Astrocyte (in vitro differentiated cells and primary cell): ENCODE measurements around the gene GRIK3. TPM values are rescaled to one million over a fixed set of nuclear protein-coding genes. Genes with fewer than 3 reads are reported as not detected.

Source experiments
- DNase-seq: peaks from one replicate; pipeline ENCODE4 v3.0.0-alpha.2; 2010; ENCODE audit warnings: low read depth
- FAIRE-seq: peaks from 2 replicates; lab custom pipeline; 2011; peaks lifted over from hg19 to GRCh38; lab: Jason Lieb, UNC
- H2AFZ ChIP-seq: 2 replicates; pipeline ENCODE4 v1.6.0; 2012; ENCODE audit warnings: low read depth, low read length, inconsistent platforms
- H3K27ac ChIP-seq: 2 replicates; pipeline ENCODE4 v1.5.1; 2011; ENCODE audit warnings: low read depth, low read length, inconsistent platforms
- H3K27me3 ChIP-seq: 2 replicates; pipeline ENCODE4 v1.6.0; 2011; ENCODE audit warnings: low read length, inconsistent platforms; ENCODE audit not compliant: insufficient read depth
- H3K36me3 ChIP-seq: 2 replicates; pipeline ENCODE4 v1.5.1; 2011; ENCODE audit warnings: low read length, inconsistent platforms; ENCODE audit not compliant: insufficient read depth
- H3K4me1 ChIP-seq: 2 replicates; pipeline ENCODE4 v1.5.1; 2011; ENCODE audit warnings: low read length, inconsistent platforms; ENCODE audit not compliant: insufficient read depth
- H3K4me2 ChIP-seq: 2 replicates; pipeline ENCODE4 v1.6.0; 2012; ENCODE audit warnings: low read length, inconsistent platforms
- H3K4me3 ChIP-seq: 2 replicates; pipeline ENCODE4 v1.5.1; 2011; ENCODE audit warnings: low read depth, mild to moderate bottlenecking, low read length, inconsistent platforms; ENCODE audit not compliant: insufficient read depth
- H3K79me2 ChIP-seq: 2 replicates; pipeline ENCODE4 v1.6.0; 2012; ENCODE audit warnings: mild to moderate bottlenecking, low read length, inconsistent platforms; ENCODE audit not compliant: insufficient read depth
- H3K9ac ChIP-seq: 2 replicates; pipeline ENCODE4 v1.6.0; 2012; ENCODE audit warnings: mild to moderate bottlenecking, low read length, inconsistent platforms
- H3K9me3 ChIP-seq: 2 replicates; pipeline ENCODE4 v1.5.1; 2012; ENCODE audit warnings: low read depth, mild to moderate bottlenecking, low read length, inconsistent platforms; ENCODE audit not compliant: insufficient read depth
- H4K20me1 ChIP-seq: 2 replicates; pipeline ENCODE4 v1.6.0; 2012; ENCODE audit warnings: low read length, inconsistent platforms; ENCODE audit not compliant: insufficient read depth
- H3K27ac Mint-ChIP-seq: one replicate; pipeline ENCODE4 v1.8.0; 2021; ENCODE audit warnings: mild to moderate bottlenecking, mixed read lengths; ENCODE audit not compliant: unreplicated experiment
- H3K27me3 Mint-ChIP-seq: one replicate; pipeline ENCODE4 v1.8.0; 2021; ENCODE audit warnings: low read depth, mixed read lengths; ENCODE audit not compliant: unreplicated experiment
- H3K36me3 Mint-ChIP-seq: one replicate; pipeline ENCODE4 v1.8.0; 2021; ENCODE audit warnings: low read depth, mixed read lengths; ENCODE audit not compliant: unreplicated experiment
- H3K4me1 Mint-ChIP-seq: one replicate; pipeline ENCODE4 v1.8.0; 2021; ENCODE audit warnings: low read depth, mixed read lengths; ENCODE audit not compliant: unreplicated experiment
- H3K4me3 Mint-ChIP-seq: one replicate; pipeline ENCODE4 v1.8.0; 2021; ENCODE audit warnings: mild to moderate bottlenecking, moderate library complexity, mixed read lengths; ENCODE audit not compliant: unreplicated experiment
- H3K9me3 Mint-ChIP-seq: one replicate; pipeline ENCODE4 v1.8.0; 2021; ENCODE audit warnings: mild to moderate bottlenecking, mixed read lengths; ENCODE audit not compliant: unreplicated experiment
- EZH2 ChIP-seq: IDR thresholded peaks from 2 replicates; pipeline ENCODE4 v1.6.1; 2012; ENCODE audit warnings: mild to moderate bottlenecking, low read length, inconsistent platforms; ENCODE audit not compliant: insufficient read depth
- total RNA-seq: library from RNA; stranded (reverse); gene quantifications from 2 replicates; pipeline ENCODE4 v1.2.1, GENCODE V29; 2021
- TF ChIP-seq, protein P1 (sequence below): IDR thresholded peaks from 2 replicates; pipeline ENCODE4 v1.5.1; 2011; ENCODE audit warnings: low read depth, mild to moderate bottlenecking, inconsistent platforms, low read length, moderate library complexity; ENCODE audit not compliant: insufficient read depth

The GRIK3 gene
- total RNA-seq, 1 donor from 2014 or later: 0.16 TPM

DNA sequence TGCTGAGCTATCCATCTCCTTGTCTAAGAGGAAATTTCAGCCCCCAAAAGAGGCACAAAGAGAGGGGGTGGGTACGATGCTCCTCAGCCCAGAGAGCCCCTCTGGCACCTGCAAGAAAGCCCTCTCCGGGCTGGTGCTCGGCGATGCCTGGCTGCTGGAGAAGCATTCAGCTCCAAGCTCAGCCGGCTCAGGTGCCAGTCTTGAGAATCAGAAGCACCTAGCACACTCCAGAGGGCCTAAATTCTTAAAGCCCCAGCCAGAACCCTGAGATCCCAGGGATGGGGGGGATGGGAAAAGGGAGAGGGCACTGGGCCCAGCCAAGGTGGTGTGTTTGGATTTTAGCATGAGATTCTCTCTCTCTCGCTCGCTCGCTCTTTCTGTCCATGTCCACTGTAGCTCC is 2.9 kb downstream of the GRIK3 start:
- Histone ChIP-seq H4K20me1 (no peaks in the 10 kb centered on the region), H3K27ac (no peak overlapping the region), H3K27me3 (peaks cover 43% of the 10 kb centered on the region), H3K79me2 (no peaks in the 10 kb centered on the region), H3K36me3 (no peaks in the 10 kb centered on the region), H3K9me3 (no peaks in the 10 kb centered on the region), H3K9ac (no peak overlapping the region), H2AFZ (no peak overlapping the region), H3K4me1 (no peaks in the 10 kb centered on the region), H3K4me3 (no peak overlapping the region), H3K4me2 (no peak overlapping the region)
- H3K27ac Mint-ChIP-seq: no peak overlapping the region
- FAIRE-seq: no peak
- H3K4me3 Mint-ChIP-seq: no peak overlapping the region
- H3K4me1 Mint-ChIP-seq: peaks cover 3% of the 10 kb centered on the region
- no peak for TF ChIP-seq EZH2
- TF ChIP-seq, protein P1, sequence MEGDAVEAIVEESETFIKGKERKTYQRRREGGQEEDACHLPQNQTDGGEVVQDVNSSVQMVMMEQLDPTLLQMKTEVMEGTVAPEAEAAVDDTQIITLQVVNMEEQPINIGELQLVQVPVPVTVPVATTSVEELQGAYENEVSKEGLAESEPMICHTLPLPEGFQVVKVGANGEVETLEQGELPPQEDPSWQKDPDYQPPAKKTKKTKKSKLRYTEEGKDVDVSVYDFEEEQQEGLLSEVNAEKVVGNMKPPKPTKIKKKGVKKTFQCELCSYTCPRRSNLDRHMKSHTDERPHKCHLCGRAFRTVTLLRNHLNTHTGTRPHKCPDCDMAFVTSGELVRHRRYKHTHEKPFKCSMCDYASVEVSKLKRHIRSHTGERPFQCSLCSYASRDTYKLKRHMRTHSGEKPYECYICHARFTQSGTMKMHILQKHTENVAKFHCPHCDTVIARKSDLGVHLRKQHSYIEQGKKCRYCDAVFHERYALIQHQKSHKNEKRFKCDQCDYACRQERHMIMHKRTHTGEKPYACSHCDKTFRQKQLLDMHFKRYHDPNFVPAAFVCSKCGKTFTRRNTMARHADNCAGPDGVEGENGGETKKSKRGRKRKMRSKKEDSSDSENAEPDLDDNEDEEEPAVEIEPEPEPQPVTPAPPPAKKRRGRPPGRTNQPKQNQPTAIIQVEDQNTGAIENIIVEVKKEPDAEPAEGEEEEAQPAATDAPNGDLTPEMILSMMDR: no peak
- H3K36me3 Mint-ChIP-seq: no peaks in the 10 kb centered on the region
- peaks cover 81% of the 10 kb centered on the region for H3K27me3 Mint-ChIP-seq
- H3K9me3 Mint-ChIP-seq: no peaks in the 10 kb centered on the region
- DNase-seq: no peak

GRCh38 chr1:37028981-37029617 is 5.2 kb downstream of the GRIK3 start:
- Histone ChIP-seq H3K9ac (no peak overlapping the region), H4K20me1 (no peaks in the 10 kb centered on the region), H3K27ac (no peak overlapping the region), H3K79me2 (no peaks in the 10 kb centered on the region), H3K4me3 (no peak overlapping the region), H3K36me3 (no peaks in the 10 kb centered on the region), H3K4me1 (no peaks in the 10 kb centered on the region), H3K4me2 (no peak overlapping the region), H3K27me3 (peaks cover 26% of the 10 kb centered on the region), H3K9me3 (no peaks in the 10 kb centered on the region), H2AFZ (no peak overlapping the region)
- TF ChIP-seq, protein P1: no peak
- no peak for TF ChIP-seq EZH2
- Mint-ChIP-seq H3K36me3 (no peaks in the 10 kb centered on the region), H3K4me3 (no peak overlapping the region), H3K9me3 (no peaks in the 10 kb centered on the region), H3K27ac (no peak overlapping the region), H3K27me3 (peaks cover 81% of the 10 kb centered on the region), H3K4me1 (no peaks in the 10 kb centered on the region)
- DNase-seq: no peak
- FAIRE-seq: no peak

DNA sequence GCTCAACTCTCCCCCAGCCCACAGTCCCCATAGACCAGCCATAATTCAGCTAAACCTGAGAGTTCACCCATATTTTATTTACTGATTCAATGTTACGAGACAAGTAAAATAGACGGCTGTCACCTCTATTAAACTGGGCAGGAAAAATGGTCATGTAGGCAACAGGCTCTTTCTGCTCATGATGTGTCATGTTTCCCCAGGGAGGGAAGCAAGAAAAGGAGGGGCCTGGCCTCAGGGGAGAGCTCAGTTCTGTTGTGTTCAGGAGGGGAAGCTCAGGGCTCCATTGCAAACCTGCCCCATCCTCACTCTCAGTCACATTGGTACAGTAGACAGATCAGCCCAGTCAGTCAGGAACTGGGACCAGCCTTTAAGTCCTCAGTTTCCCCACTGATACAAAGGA is 12.8 kb downstream of the GRIK3 start:
- Histone ChIP-seq H3K4me2 (no peak overlapping the region), H3K36me3 (no peaks in the 10 kb centered on the region), H3K27ac (no peak overlapping the region), H3K4me1 (no peaks in the 10 kb centered on the region), H4K20me1 (no peaks in the 10 kb centered on the region), H3K79me2 (no peaks in the 10 kb centered on the region), H3K9me3 (peaks cover 3% of the 10 kb centered on the region), H3K4me3 (no peak overlapping the region), H3K9ac (no peak overlapping the region), H2AFZ (no peak overlapping the region), H3K27me3 (no peaks in the 10 kb centered on the region)
- Mint-ChIP-seq H3K27me3 (peaks cover 76% of the 10 kb centered on the region), H3K36me3 (no peaks in the 10 kb centered on the region), H3K9me3 (no peaks in the 10 kb centered on the region), H3K4me1 (no peaks in the 10 kb centered on the region), H3K4me3 (no peak overlapping the region), H3K27ac (no peak overlapping the region)
- DNase-seq (no peak), FAIRE-seq (no peak)
- TF ChIP-seq, protein P1: no peak
- TF ChIP-seq EZH2: no peak
